Liver (tissue), 9 donors: ENCODE results near the gene PBOV1. TPM values are rescaled to one million over a fixed set of nuclear protein-coding genes. Genes with fewer than 3 reads are reported as not detected.

Experiments used
- DNase-seq: peaks from one replicate; pipeline ENCODE4 v3.0.0-alpha.2; 2017; ENCODE audit warnings: low spot score
- H3K27ac ChIP-seq, 2 donors: one replicate each; pipeline ENCODE4 v1.7.0; 2013; ENCODE audit warnings: inconsistent platforms in 2 of 2, low read length in 2 of 2, control low read depth in 1 of 2, low read depth in 1 of 2, mild to moderate bottlenecking in 1 of 2
- H3K27me3 ChIP-seq, 4 donors: one replicate each; pipeline versions ENCODE4 v1.6.1 to v1.7.0; 2013; ENCODE audit warnings: low read length in 3 of 4, inconsistent platforms in 1 of 4, mild to moderate bottlenecking in 1 of 4, moderate library complexity in 1 of 4; ENCODE audit not compliant: control insufficient read depth in 4 of 4, insufficient read depth in 4 of 4
- H3K36me3 ChIP-seq, 4 donors: one replicate each; pipeline versions ENCODE4 v1.6.1 to v1.7.0; 2013; ENCODE audit warnings: low read length in 3 of 4, mild to moderate bottlenecking in 3 of 4, low read depth in 1 of 4, moderate library complexity in 1 of 4; ENCODE audit not compliant: control insufficient read depth in 4 of 4, insufficient read depth in 3 of 4
- H3K4me1 ChIP-seq, 4 donors: one replicate each; pipeline versions ENCODE4 v1.6.1 to v1.7.0; 2013; ENCODE audit warnings: low read length in 3 of 4, mild to moderate bottlenecking in 3 of 4, moderate library complexity in 1 of 4; ENCODE audit not compliant: control insufficient read depth in 4 of 4, insufficient read depth in 4 of 4
- H3K4me3 ChIP-seq, 3 donors: one replicate each; pipeline versions ENCODE4 v1.6.1 to v1.7.0; 2013; ENCODE audit warnings: low read length in 3 of 3, control low read depth in 1 of 3, low read depth in 1 of 3, mild to moderate bottlenecking in 1 of 3
- H3K9ac ChIP-seq, 2 donors: one replicate each; pipeline ENCODE4 v1.7.0; 2013; ENCODE audit warnings: low read length in 2 of 2, mild to moderate bottlenecking in 2 of 2, moderate library complexity in 2 of 2, control low read depth in 1 of 2, low read depth in 1 of 2
- H3K9me3 ChIP-seq, 4 donors: one replicate each; pipeline versions ENCODE4 v1.6.1 to v1.7.0; 2013; ENCODE audit warnings: low read length in 3 of 4; ENCODE audit not compliant: control insufficient read depth in 4 of 4
- EGR1 ChIP-seq, 2 donors: IDR thresholded peaks; 2 replicates each; pipeline ENCODE4 v1.6.1; 2016 to 2018; ENCODE audit warnings: antibody characterized with exemption in 2 of 2, low read depth in 2 of 2
- FOXA1 ChIP-seq: IDR thresholded peaks from 2 replicates; pipeline ENCODE4 v1.6.1; 2016; ENCODE audit warnings: antibody characterized with exemption
- FOXA2 ChIP-seq: IDR thresholded peaks from 2 replicates; pipeline ENCODE4 v1.6.1; 2016; ENCODE audit warnings: antibody characterized with exemption
- GABPA ChIP-seq, 2 donors: IDR thresholded peaks in 1 of 2; conservative IDR thresholded peaks in 1 of 2; 2 replicates each; pipeline ENCODE4 v1.6.1; 2016; ENCODE audit warnings: antibody characterized with exemption in 2 of 2, mild to moderate bottlenecking in 1 of 2, moderate library complexity in 1 of 2
- HNF4A ChIP-seq, 2 donors: conservative IDR thresholded peaks; 2 replicates each; pipeline ENCODE4 v1.6.1; 2016; ENCODE audit warnings: antibody characterized with exemption in 2 of 2, mild to moderate bottlenecking in 2 of 2
- HNF4G ChIP-seq: IDR thresholded peaks from 2 replicates; pipeline ENCODE4 v1.6.1; 2016; ENCODE audit warnings: antibody characterized with exemption
- JUND ChIP-seq, 2 donors: IDR thresholded peaks; 2 replicates each; pipeline ENCODE4 v1.6.1; 2016; ENCODE audit warnings: antibody characterized with exemption in 2 of 2
- NR2F2 ChIP-seq: IDR thresholded peaks from 2 replicates; pipeline ENCODE4 v1.6.1; 2016; ENCODE audit warnings: antibody characterized with exemption
- RAD21 ChIP-seq, 2 donors: IDR thresholded peaks; 2 replicates each; pipeline ENCODE4 v1.6.1; 2016; ENCODE audit warnings: antibody characterized with exemption in 2 of 2, mild to moderate bottlenecking in 2 of 2
- RXRA ChIP-seq, 2 donors: IDR thresholded peaks; 2 replicates each; pipeline ENCODE4 v1.6.1; 2017 to 2018; ENCODE audit warnings: antibody characterized with exemption in 2 of 2, mild to moderate bottlenecking in 1 of 2
- SP1 ChIP-seq: IDR thresholded peaks from 2 replicates; pipeline ENCODE4 v1.6.1; 2018; ENCODE audit warnings: antibody characterized with exemption, mild to moderate bottlenecking
- TAF1 ChIP-seq: conservative IDR thresholded peaks from 2 replicates; pipeline ENCODE4 v1.6.1; 2016; ENCODE audit warnings: antibody characterized with exemption, mild to moderate bottlenecking
- YY1 ChIP-seq: IDR thresholded peaks from 2 replicates; pipeline ENCODE4 v1.6.1; 2016; ENCODE audit warnings: antibody characterized with exemption, mild to moderate bottlenecking
- WGBS: extraction: QIAGEN DNeasy Blood & Tissue Kit; methylation state at CpG from one replicate; pipeline ENCODE4 v1.1.7; 2013; 5-methylcytosine and 5-hydroxymethylcytosine counted together
- polyA plus RNA-seq, 2 donors: library from polyadenylated mRNA; stranded (reverse) in 1 of 2; unstranded in 1 of 2; fragments of 200-250 nt in 1 of 2; fragments of >200 nt in 1 of 2; fragmentation: Nextera tagmentation in 1 of 2; extraction: Ambion mirVana in 1 of 2; gene quantifications; one replicate each; pipeline versions ENCODE4 v1.2.1 to v1.2.3, GENCODE V29; 2013 to 2015
- total RNA-seq, 2 donors: library from RNA; depleted of rRNA; stranded (reverse); fragments of >200 nt; gene quantifications; one replicate each; pipeline ENCODE4 v1.2.3, GENCODE V29; 2014
- TF ChIP-seq, protein P1 (sequence below): IDR thresholded peaks from 2 replicates; pipeline ENCODE4 v1.6.1; 2016; ENCODE audit warnings: antibody characterized with exemption
- TF ChIP-seq, protein P2 (sequence below): IDR thresholded peaks from 2 replicates; pipeline ENCODE4 v1.6.1; 2016; ENCODE audit warnings: antibody characterized with exemption, mild to moderate bottlenecking
- TF ChIP-seq, protein P3 (sequence below): IDR thresholded peaks from 2 replicates; pipeline ENCODE4 v1.6.1; 2016; ENCODE audit warnings: antibody characterized with exemption
- TF ChIP-seq, protein P4 (sequence below): IDR thresholded peaks from 2 replicates; pipeline ENCODE4 v1.6.1; 2016; ENCODE audit warnings: antibody characterized with exemption
- TF ChIP-seq, protein P5 (sequence below): fragments of 150-350 bp; IDR thresholded peaks from 2 replicates; pipeline ENCODE4 v1.5.1; 2017; ENCODE audit warnings: improper control_type of control experiment, low read depth, low read length; ENCODE audit not compliant: missing input control
- donor health status: healthy.
- donor health status: healthy.
- donor health status: healthy.
- donor health status: healthy.
- donor health status: healthy.

PBOV1 gene
- total and polyA plus RNA-seq, 4 donors: not detected

DNA sequence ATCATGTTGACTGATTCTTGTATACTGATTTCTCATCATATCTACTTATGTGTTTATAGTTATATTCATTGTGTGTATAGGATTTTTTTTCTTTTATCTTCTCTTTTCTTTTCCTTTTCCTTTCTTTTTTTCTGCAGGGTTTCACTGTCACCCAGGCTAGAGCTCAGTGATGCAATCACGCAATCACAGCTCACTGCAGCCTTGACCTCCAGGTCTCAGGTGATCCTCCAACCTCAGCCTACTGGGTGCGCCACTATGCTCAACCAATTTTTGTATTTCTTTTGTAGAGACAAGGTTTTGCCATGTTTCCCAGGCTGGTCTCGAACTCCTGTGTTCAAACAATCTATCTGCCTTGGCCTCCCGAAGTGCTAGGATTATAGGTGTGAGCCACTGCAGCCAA, 1.6 kb upstream of the PBOV1 start:
- 90% methylated on average over 4 of the region's 4 CpGs for WGBS
- DNase-seq: no peak
- Histone ChIP-seq H3K4me3 (no peak overlapping the region), H3K4me1 (no peaks in the 10 kb centered on the region), H3K9me3 (no peaks in the 10 kb centered on the region), H3K27ac (no peak overlapping the region), H3K27me3 (no peaks in the 10 kb centered on the region), H3K9ac (no peak overlapping the region), H3K36me3 (no peaks in the 10 kb centered on the region)
- TF ChIP-seq, protein P1, sequence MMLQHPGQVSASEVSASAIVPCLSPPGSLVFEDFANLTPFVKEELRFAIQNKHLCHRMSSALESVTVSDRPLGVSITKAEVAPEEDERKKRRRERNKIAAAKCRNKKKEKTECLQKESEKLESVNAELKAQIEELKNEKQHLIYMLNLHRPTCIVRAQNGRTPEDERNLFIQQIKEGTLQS: no peak
- TF ChIP-seq, protein P2, sequence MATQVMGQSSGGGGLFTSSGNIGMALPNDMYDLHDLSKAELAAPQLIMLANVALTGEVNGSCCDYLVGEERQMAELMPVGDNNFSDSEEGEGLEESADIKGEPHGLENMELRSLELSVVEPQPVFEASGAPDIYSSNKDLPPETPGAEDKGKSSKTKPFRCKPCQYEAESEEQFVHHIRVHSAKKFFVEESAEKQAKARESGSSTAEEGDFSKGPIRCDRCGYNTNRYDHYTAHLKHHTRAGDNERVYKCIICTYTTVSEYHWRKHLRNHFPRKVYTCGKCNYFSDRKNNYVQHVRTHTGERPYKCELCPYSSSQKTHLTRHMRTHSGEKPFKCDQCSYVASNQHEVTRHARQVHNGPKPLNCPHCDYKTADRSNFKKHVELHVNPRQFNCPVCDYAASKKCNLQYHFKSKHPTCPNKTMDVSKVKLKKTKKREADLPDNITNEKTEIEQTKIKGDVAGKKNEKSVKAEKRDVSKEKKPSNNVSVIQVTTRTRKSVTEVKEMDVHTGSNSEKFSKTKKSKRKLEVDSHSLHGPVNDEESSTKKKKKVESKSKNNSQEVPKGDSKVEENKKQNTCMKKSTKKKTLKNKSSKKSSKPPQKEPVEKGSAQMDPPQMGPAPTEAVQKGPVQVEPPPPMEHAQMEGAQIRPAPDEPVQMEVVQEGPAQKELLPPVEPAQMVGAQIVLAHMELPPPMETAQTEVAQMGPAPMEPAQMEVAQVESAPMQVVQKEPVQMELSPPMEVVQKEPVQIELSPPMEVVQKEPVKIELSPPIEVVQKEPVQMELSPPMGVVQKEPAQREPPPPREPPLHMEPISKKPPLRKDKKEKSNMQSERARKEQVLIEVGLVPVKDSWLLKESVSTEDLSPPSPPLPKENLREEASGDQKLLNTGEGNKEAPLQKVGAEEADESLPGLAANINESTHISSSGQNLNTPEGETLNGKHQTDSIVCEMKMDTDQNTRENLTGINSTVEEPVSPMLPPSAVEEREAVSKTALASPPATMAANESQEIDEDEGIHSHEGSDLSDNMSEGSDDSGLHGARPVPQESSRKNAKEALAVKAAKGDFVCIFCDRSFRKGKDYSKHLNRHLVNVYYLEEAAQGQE: no peak
- TF ChIP-seq RXRA (IDR thresholded peaks at IDR 0.05) (no peak), YY1 (no peak), FOXA2 (no peak), FOXA1 (no peak), TAF1 (no peak), SP1 (no peak), RAD21 (IDR thresholded peaks at IDR 0.05) (no peak), NR2F2 (no peak), HNF4A (conservative IDR thresholded peaks at IDR 0.05) (no peak), JUND (IDR thresholded peaks at IDR 0.05) (no peak), HNF4G (no peak), GABPA (IDR thresholded peaks at IDR 0.05 in 1 of 2, conservative IDR thresholded peaks at IDR 0.05 in 1 of 2) (no peak), EGR1 (IDR thresholded peaks at IDR 0.05; ENCODE audit: low read depth in 2 of 2) (no peak)
- TF ChIP-seq, protein P3, sequence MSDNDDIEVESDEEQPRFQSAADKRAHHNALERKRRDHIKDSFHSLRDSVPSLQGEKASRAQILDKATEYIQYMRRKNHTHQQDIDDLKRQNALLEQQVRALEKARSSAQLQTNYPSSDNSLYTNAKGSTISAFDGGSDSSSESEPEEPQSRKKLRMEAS: no peak
- TF ChIP-seq, protein P4, sequence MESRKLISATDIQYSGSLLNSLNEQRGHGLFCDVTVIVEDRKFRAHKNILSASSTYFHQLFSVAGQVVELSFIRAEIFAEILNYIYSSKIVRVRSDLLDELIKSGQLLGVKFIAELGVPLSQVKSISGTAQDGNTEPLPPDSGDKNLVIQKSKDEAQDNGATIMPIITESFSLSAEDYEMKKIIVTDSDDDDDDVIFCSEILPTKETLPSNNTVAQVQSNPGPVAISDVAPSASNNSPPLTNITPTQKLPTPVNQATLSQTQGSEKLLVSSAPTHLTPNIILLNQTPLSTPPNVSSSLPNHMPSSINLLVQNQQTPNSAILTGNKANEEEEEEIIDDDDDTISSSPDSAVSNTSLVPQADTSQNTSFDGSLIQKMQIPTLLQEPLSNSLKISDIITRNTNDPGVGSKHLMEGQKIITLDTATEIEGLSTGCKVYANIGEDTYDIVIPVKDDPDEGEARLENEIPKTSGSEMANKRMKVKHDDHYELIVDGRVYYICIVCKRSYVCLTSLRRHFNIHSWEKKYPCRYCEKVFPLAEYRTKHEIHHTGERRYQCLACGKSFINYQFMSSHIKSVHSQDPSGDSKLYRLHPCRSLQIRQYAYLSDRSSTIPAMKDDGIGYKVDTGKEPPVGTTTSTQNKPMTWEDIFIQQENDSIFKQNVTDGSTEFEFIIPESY: no peak
- TF ChIP-seq, protein P5, sequence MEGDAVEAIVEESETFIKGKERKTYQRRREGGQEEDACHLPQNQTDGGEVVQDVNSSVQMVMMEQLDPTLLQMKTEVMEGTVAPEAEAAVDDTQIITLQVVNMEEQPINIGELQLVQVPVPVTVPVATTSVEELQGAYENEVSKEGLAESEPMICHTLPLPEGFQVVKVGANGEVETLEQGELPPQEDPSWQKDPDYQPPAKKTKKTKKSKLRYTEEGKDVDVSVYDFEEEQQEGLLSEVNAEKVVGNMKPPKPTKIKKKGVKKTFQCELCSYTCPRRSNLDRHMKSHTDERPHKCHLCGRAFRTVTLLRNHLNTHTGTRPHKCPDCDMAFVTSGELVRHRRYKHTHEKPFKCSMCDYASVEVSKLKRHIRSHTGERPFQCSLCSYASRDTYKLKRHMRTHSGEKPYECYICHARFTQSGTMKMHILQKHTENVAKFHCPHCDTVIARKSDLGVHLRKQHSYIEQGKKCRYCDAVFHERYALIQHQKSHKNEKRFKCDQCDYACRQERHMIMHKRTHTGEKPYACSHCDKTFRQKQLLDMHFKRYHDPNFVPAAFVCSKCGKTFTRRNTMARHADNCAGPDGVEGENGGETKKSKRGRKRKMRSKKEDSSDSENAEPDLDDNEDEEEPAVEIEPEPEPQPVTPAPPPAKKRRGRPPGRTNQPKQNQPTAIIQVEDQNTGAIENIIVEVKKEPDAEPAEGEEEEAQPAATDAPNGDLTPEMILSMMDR: no peak
